ENCODE results near the gene ELP1. TPM values are rescaled to one million over a fixed set of nuclear protein-coding genes. Genes with fewer than 3 reads are reported as not detected.
"Not testable (repeated sequence)": the region's sequence is repeated elsewhere in the genome, so short reads cannot be mapped to it uniquely, and the experiment has no call there.

Gene ELP1
- polyA plus RNA-seq, 2 of the 4 experiments (the other 2 are of a cell fraction), result 25.4 to 35.8 TPM

GRCh38 chr9:108904161-108904560 lies 29.8 kb downstream of the ELP1 start:
- 100% methylated on average over 3 of the region's 3 CpGs for WGBS (ENCODE audit: missing lambda C conversion rate)
- Histone ChIP-seq H3K27ac (no peak overlapping the region), H3K4me3 (no peak overlapping the region), H3K4me2 (no peak overlapping the region), H3K4me1 (no peaks in the 10 kb centered on the region), H3K9me3 (no peaks in the 10 kb centered on the region)
- no peak for TF ChIP-seq RAD21 (conservative IDR thresholded peaks at IDR 0.05 in 1 of 2, IDR thresholded peaks at IDR 0.05 in 1 of 2)
- TF ChIP-seq FOXS1 (CRISPR knock-in tag; IDR thresholded peaks at IDR 0.05), result no peak
- no peak for TF ChIP-seq CHD2 (IDR thresholded peaks at IDR 0.05; ENCODE audit: low read length, partially characterized antibody)
- no peak for TF ChIP-seq RFX5 (IDR thresholded peaks at IDR 0.05)
- TF ChIP-seq CEBPB (IDR thresholded peaks at IDR 0.05), result no peak
- no peak for TF ChIP-seq CBX2 (IDR thresholded peaks at IDR 0.05; ENCODE audit: borderline replicate concordance, low read depth)
- no peak for TF ChIP-seq HOXA7 (CRISPR knock-in tag; IDR thresholded peaks at IDR 0.05)
- DNase-seq (ENCODE audit: low read depth in 1 of 2, low spot score in 1 of 2), result no peak
- ChIA-PET CTCF (interaction anchor here (0.9 kb wide), 2 partner anchors 11 to 14 kb away, joined by 3 to 4 read pairs; no protein-coding TSS in a partner anchor), POLR2A (no interaction called here)
- FAIRE-seq, result no peak
- ATAC-seq, result no peak

DNA sequence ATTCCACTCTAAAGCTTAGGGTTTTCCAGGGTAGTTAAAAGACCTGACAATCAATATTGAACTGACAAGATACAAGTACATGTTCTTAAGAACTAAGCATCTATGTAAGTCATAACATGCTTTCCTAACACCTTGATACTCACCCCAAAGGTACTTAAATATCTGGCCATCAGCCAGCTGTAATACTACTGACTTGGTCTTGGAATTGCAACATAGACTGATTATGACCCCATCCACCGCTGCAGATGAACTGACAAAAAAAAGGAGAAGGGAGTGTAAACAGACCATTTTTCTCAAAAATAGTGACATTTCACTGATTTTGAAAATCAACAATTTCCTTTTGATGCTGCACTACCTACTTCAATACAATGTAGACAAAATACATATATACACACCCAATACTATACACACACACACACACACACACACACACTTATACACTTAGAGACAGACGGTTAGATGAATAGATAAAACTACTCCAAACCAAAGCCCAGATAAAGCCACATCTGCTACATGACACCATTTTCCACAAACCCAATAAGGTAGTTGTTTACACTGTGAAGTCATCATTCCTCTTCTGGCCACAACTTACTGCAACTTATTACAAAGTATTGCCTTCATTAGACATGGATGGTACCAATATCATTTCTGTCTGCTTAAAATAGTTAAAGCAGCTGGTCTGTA lies 30.4 kb downstream of the ELP1 start:
- H3K4me3 ChIP-seq, result no peak overlapping the region
- DNase-seq (ENCODE audit: low read depth in 1 of 2, low spot score in 1 of 2) (no peak), ATAC-seq (no peak), FAIRE-seq (no peak)
- H3K9me3 ChIP-seq, result no peaks in the 10 kb centered on the region
- H3K4me1 ChIP-seq, result no peaks in the 10 kb centered on the region
- WGBS (ENCODE audit: missing lambda C conversion rate), result 89% methylated on average over 2 of the region's 2 CpGs
- no peak overlapping the region for H3K4me2 ChIP-seq
- ChIA-PET POLR2A (no interaction called here), CTCF (interaction anchor here (0.8 kb wide), 1 partner anchor 11 kb away, joined by 4 read pairs; no protein-coding TSS in a partner anchor)
- H3K27ac ChIP-seq, result no peak overlapping the region
- no peak for TF ChIP-seq REST (IDR thresholded peaks at IDR 0.05)
- no peak for TF ChIP-seq TFCP2L1 (CRISPR knock-in tag; IDR thresholded peaks at IDR 0.05)
- TF ChIP-seq CBX8 (IDR thresholded peaks at IDR 0.05), result no peak
- TF ChIP-seq MYC (IDR thresholded peaks at IDR 0.05; ENCODE audit: borderline replicate concordance, low read length), result no peak
- TF ChIP-seq FOXS1 (CRISPR knock-in tag; IDR thresholded peaks at IDR 0.05), result no peak
- TF ChIP-seq EHF (CRISPR knock-in tag; IDR thresholded peaks at IDR 0.05), result no peak
- no peak for TF ChIP-seq POLR2AphosphoS2 (conservative IDR thresholded peaks at IDR 0.05; ENCODE audit: low read length)

DNA sequence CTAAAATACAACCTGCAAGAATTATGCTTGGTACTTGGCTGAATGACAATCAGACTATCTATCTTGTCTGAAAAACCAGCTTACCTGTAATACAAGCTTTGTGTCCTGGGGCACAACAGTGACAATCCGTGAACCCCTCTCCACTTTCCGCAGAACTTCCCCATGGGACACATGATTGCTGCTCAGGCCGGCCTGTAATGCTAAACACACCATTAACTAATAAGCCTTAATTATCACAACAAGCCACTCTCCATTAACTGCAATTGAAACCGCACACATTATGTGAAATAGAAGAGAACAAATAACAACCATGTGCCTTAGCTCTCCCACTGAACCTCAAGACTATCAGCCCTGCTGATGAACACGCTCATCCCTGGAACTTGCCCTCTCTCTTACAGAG lies 33.7 kb downstream of the ELP1 start:
- DNase-seq (ENCODE audit: low read depth in 1 of 2, low spot score in 1 of 2), result no peak
- no peak for FAIRE-seq
- 93% methylated on average over 5 of the region's 5 CpGs for WGBS (ENCODE audit: missing lambda C conversion rate)
- POLR2A ChIA-PET, result no interaction called here
- Histone ChIP-seq H3K4me2 (no peak overlapping the region), H3K4me3 (no peak overlapping the region), H3K4me1 (no peaks in the 10 kb centered on the region), H3K9me3 (no peaks in the 10 kb centered on the region), H3K27ac (no peak overlapping the region)
- no peak for TF ChIP-seq HOXB13 (CRISPR knock-in tag; IDR thresholded peaks at IDR 0.05; ENCODE audit: low read depth)
- no peak for TF ChIP-seq CHD4 (IDR thresholded peaks at IDR 0.05; ENCODE audit: borderline replicate concordance)
- no peak for TF ChIP-seq RNF2 (IDR thresholded peaks at IDR 0.05; ENCODE audit: borderline replicate concordance, low read depth)
- TF ChIP-seq, protein P1, sequence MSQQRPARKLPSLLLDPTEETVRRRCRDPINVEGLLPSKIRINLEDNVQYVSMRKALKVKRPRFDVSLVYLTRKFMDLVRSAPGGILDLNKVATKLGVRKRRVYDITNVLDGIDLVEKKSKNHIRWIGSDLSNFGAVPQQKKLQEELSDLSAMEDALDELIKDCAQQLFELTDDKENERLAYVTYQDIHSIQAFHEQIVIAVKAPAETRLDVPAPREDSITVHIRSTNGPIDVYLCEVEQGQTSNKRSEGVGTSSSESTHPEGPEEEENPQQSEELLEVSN (IDR thresholded peaks at IDR 0.05; ENCODE audit: borderline replicate concordance, low read depth), result no peak
- no peak for TF ChIP-seq CBX8 (IDR thresholded peaks at IDR 0.05)
- no peak for TF ChIP-seq BHLHE40 (IDR thresholded peaks at IDR 0.05; ENCODE audit: low read depth, low read length)
- no peak for TF ChIP-seq ZSCAN20 (CRISPR knock-in tag; IDR thresholded peaks at IDR 0.05)
- TF ChIP-seq MYC (IDR thresholded peaks at IDR 0.05; ENCODE audit: borderline replicate concordance, low read length), result no peak
- TF ChIP-seq EHF (CRISPR knock-in tag; IDR thresholded peaks at IDR 0.05), result no peak
- TF ChIP-seq NFE2L2 (conservative IDR thresholded peaks at IDR 0.05; ENCODE audit: low read length), result no peak
- no peak for TF ChIP-seq JUNB (IDR thresholded peaks at IDR 0.05)
- TF ChIP-seq PHF8 (IDR thresholded peaks at IDR 0.05; ENCODE audit: borderline replicate concordance, low read depth), result no peak
- ATAC-seq, result no peak
- CTCF ChIA-PET, result interaction anchor here (0.6 to 1.9 kb wide), 9 partner anchors 11 to 1470 kb away, joined by 3 to 7 read pairs (median 4); no protein-coding TSS in a partner anchor

DNA sequence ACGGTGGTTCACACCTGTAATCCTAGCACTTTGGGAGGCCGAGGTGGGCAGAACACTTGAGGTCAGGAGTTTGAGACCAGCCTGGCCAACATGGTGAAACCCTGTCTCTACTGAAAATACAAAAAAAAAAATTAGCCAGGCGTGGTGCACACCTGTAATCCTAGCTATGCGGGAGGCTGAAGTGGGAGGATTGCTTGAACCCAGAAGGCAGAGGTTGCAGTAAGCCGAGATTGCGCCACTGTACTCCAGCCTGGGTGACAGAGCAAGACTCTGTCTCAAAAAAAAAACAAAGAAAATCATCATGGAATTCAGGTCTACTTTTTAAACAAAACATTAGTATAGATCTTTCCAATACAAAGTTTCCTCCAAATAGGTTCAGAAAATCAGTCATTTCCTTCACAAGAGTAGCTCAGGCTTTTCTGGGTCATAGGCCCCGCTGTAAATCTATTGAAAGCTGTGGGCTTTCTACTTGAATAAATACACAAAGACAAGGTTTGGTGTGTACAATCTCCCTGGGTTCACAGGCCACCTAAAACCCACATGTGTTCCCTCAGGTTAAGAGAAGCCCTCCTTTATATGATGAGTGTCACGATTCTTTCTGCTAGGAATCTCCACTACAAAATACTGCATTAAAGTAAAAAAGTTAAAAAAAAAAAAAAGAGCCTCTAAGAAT lies 34.8 kb downstream of the ELP1 start:
- H3K9me3 ChIP-seq; H3K27ac ChIP-seq; H3K4me1 ChIP-seq; FAIRE-seq; H3K4me2 ChIP-seq; POLR2A ChIA-PET; ATAC-seq; DNase-seq (ENCODE audit: low read depth in 1 of 2, low spot score in 1 of 2); H3K4me3 ChIP-seq: not testable (repeated sequence)
- WGBS (ENCODE audit: missing lambda C conversion rate), result 90% methylated on average over 8 of the region's 8 CpGs
- CTCF ChIA-PET, result interaction anchor here (0.6 to 1.9 kb wide), 10 partner anchors 10 to 1471 kb away, joined by 3 to 7 read pairs (median 4); no protein-coding TSS in a partner anchor
